ENCODE measurements around the gene SLC7A14. TPM values are rescaled to one million over a fixed set of nuclear protein-coding genes. Genes with fewer than 3 reads are reported as not detected.

The SLC7A14 gene
- total RNA-seq, 1 experiment from 2014 or later = not detected

GRCh38 chr3:170441412-170441811, 144.5 kb downstream of the SLC7A14 start:
- Histone ChIP-seq H3K4me2 (ENCODE audit: low read length) (no peak overlapping the region), H3K27me3 (ENCODE audit: low read length) (no peaks in the 10 kb centered on the region), H3F3A (ENCODE audit: low read length, unreplicated experiment) (no peaks in the 10 kb centered on the region), H3K4me3 (ENCODE audit: low read length) (no peak overlapping the region), H3K79me2 (ENCODE audit: low read length) (no peaks in the 10 kb centered on the region), H3K36me3 (ENCODE audit: low read depth, low read length) (no peaks in the 10 kb centered on the region), H3K4me1 (ENCODE audit: insufficient read depth, low read length) (peaks cover 7% of the 10 kb centered on the region; the same call in 1 of the 2 replicates), H2AFZ (ENCODE audit: low read length) (no peak overlapping the region), H3K27ac (ENCODE audit: low read length) (no peak overlapping the region), H3K9ac (ENCODE audit: low read length) (no peak overlapping the region), H3K9me2 (replicated peaks; ENCODE audit: low read length) (no peaks in the 10 kb centered on the region), H4K20me1 (ENCODE audit: low read length) (no peaks in the 10 kb centered on the region), H3K9me3 (ENCODE audit: low read length) (no peaks in the 10 kb centered on the region)
- ChIA-PET POLR2A (ENCODE audit: unreplicated experiment) (interaction anchor here (0.6 kb wide), 1 partner anchor 1113 kb away, joined by 3 read pairs; no protein-coding TSS in a partner anchor), CTCF (no interaction called here)
- no peak for ATAC-seq
- no TSS peak for BruUV-seq (replicated peaks)
- TF ChIP-seq EZH2 (IDR thresholded peaks at IDR 0.05; ENCODE audit: low read length, unreplicated experiment) = no peak
- intact Hi-C loops (cut with micrococcal nuclease) = no loop called here
- DNase-seq = no peak

GRCh38 chr3:170440344-170440743, 145.5 kb downstream of the SLC7A14 start:
- Histone ChIP-seq H3K4me1 (ENCODE audit: insufficient read depth, low read length) (peaks cover 7% of the 10 kb centered on the region; the same call in 1 of the 2 replicates), H3F3A (ENCODE audit: low read length, unreplicated experiment) (no peaks in the 10 kb centered on the region), H3K4me3 (ENCODE audit: low read length) (no peak overlapping the region), H2AFZ (ENCODE audit: low read length) (no peak overlapping the region), H3K9ac (ENCODE audit: low read length) (no peak overlapping the region), H4K20me1 (ENCODE audit: low read length) (no peaks in the 10 kb centered on the region), H3K9me2 (replicated peaks; ENCODE audit: low read length) (no peaks in the 10 kb centered on the region), H3K36me3 (ENCODE audit: low read depth, low read length) (0 out of 2 replicates have a peak, but pooled peaks cover under 1% of the 10 kb centered on the region), H3K4me2 (ENCODE audit: low read length) (no peak overlapping the region), H3K27me3 (ENCODE audit: low read length) (no peaks in the 10 kb centered on the region), H3K79me2 (ENCODE audit: low read length) (no peaks in the 10 kb centered on the region), H3K9me3 (ENCODE audit: low read length) (no peaks in the 10 kb centered on the region), H3K27ac (ENCODE audit: low read length) (no peak overlapping the region)
- POLR2A ChIA-PET (ENCODE audit: unreplicated experiment) = no interaction called here
- DNase-seq (peak; percentile 46), ATAC-seq (peak; percentile 71)
- no TSS peak for BruUV-seq (replicated peaks)
- intact Hi-C loops (cut with micrococcal nuclease) = no loop called here
- TF ChIP-seq CTCF (conservative IDR thresholded peaks at IDR 0.05; ENCODE audit: low read depth, low read length) = no peak
- no peak for TF ChIP-seq EZH2 (IDR thresholded peaks at IDR 0.05; ENCODE audit: low read length, unreplicated experiment)
- no peak for TF ChIP-seq EZH2phosphoT487 (IDR thresholded peaks at IDR 0.05; ENCODE audit: borderline replicate concordance, low read length)
- CTCF ChIA-PET = no interaction called here

- BruUV-seq (replicated peaks) = no TSS peak
Measured at GRCh38 chr3:170438836-170439235, 147.0 kb downstream of the SLC7A14 start.

More at GRCh38 chr3:170438836-170439235, 147.0 kb downstream of the SLC7A14 start:
- peaks cover 7% of the 10 kb centered on the region; the same call in 1 of the 2 replicates for H3K4me1 ChIP-seq (ENCODE audit: insufficient read depth, low read length)
- no peaks in the 10 kb centered on the region for H3K9me2 ChIP-seq (replicated peaks; ENCODE audit: low read length)
- H3K4me3 ChIP-seq (ENCODE audit: low read length) = no peak overlapping the region
- CTCF ChIA-PET = no interaction called here
- H3K4me2 ChIP-seq (ENCODE audit: low read length) = no peak overlapping the region
- POLR2A ChIA-PET (ENCODE audit: unreplicated experiment) = no interaction called here
- no peaks in the 10 kb centered on the region for H4K20me1 ChIP-seq (ENCODE audit: low read length)
- H3K9ac ChIP-seq (ENCODE audit: low read length) = no peak overlapping the region
- H2AFZ ChIP-seq (ENCODE audit: low read length) = no peak overlapping the region
- no peaks in the 10 kb centered on the region for H3K79me2 ChIP-seq (ENCODE audit: low read length)
- H3K27ac ChIP-seq (ENCODE audit: low read length) = no peak overlapping the region
- H3F3A ChIP-seq (ENCODE audit: low read length, unreplicated experiment) = no peaks in the 10 kb centered on the region
- DNase-seq (no peak), ATAC-seq (no peak)
- intact Hi-C loops (cut with micrococcal nuclease) = loop anchor here (2.0 kb wide), 1 partner anchor 24 kb away; no protein-coding TSS in a partner anchor
- H3K9me3 ChIP-seq (ENCODE audit: low read length) = no peaks in the 10 kb centered on the region
- no peaks in the 10 kb centered on the region for H3K27me3 ChIP-seq (ENCODE audit: low read length)
- no peak for TF ChIP-seq EZH2 (IDR thresholded peaks at IDR 0.05; ENCODE audit: low read length, unreplicated experiment)
- TF ChIP-seq EZH2phosphoT487 (IDR thresholded peaks at IDR 0.05; ENCODE audit: borderline replicate concordance, low read length) = no peak
- no peak for TF ChIP-seq CTCF (conservative IDR thresholded peaks at IDR 0.05; ENCODE audit: low read depth, low read length)
- 0 out of 2 replicates have a peak, but pooled peaks cover 10% of the 10 kb centered on the region for H3K36me3 ChIP-seq (ENCODE audit: low read depth, low read length)

Data from PC-3 (cell line).